Spleen (tissue), 7 donors: ENCODE measurements around the gene IFI16.

Source experiments
- CTCF ChIP-seq, 11 experiments: fragments of 200-600 bp in 7 of 11; fragments of 450-650 bp in 4 of 11; sonication (generic) in 4 of 11; IDR thresholded peaks in 8 of 11; conservative IDR thresholded peaks in 3 of 11; 1 replicate in 7 of 11; 2 replicates in 4 of 11; pipeline versions ENCODE4 v1.4.0 to v1.8.0; 2016 to 2021; ENCODE audit warnings: antibody characterized with exemption in 11 of 11, inconsistent platforms in 4 of 11, mild to moderate bottlenecking in 1 of 11
- POLR2A ChIP-seq, 3 donors: fragments of 450-650 bp; IDR thresholded peaks; one replicate each; pipeline ENCODE4 v1.5.1; 2017; ENCODE audit warnings: antibody characterized with exemption in 3 of 3, mild to moderate bottlenecking in 1 of 3
- POLR2AphosphoS5 ChIP-seq, 3 donors: sonication (generic); formaldehyde crosslinking; IDR thresholded peaks; one replicate each; pipeline ENCODE4 v1.5.1; 2017; ENCODE audit warnings: antibody characterized with exemption in 3 of 3
- donor health status: DM: no; HTN: no; CAD: no; lungs with moderate emphysema.
- donor health status: DM: no; HTN: no; CAD: no.
- donor health status: DM: no; HTN: no; CAD: no.

GRCh38 chr1:159066108-159066507, 56.4 kb downstream of the IFI16 start:
- no peak for TF ChIP-seq POLR2A (IDR thresholded peaks at IDR 0.05)
- TF ChIP-seq CTCF (IDR thresholded peaks at IDR 0.05 in 8 of 11, conservative IDR thresholded peaks at IDR 0.05 in 3 of 11), result no peak
- no peak for TF ChIP-seq POLR2AphosphoS5 (IDR thresholded peaks at IDR 0.05)
